ENCODE measurements around the gene ZSCAN25.
"Not testable (repeated sequence)": the region's sequence is repeated elsewhere in the genome, so short reads cannot be mapped to it uniquely, and the experiment has no call there.

ZSCAN25 gene

DNA sequence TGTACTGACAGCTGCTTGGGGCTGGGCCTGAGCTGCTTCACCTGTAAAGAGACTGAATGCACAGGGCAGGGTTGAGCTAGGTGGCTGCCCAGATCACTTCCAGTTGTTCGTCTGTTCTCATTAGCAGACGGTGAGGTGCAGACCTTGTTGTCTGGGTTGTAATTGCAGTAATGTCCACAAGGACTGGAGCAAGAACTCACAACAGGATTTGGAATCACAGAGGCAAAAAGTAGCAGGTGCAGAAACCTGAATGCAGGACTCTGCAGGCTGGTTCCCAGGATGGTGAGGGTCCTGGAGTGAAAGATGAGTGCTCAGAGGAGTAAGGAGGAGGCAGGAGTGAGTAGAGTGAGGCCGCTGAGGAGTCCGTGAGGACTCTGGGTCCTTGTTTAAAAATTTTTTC, 9.2 kb downstream of the ZSCAN25 start:
- no peak overlapping the region for H3K27ac Mint-ChIP-seq
- H3K4me1 Mint-ChIP-seq: peaks cover 20% of the 10 kb centered on the region
- H3K9me3 Mint-ChIP-seq: no peaks in the 10 kb centered on the region
- peaks cover 83% of the 10 kb centered on the region for H3K36me3 Mint-ChIP-seq
- no peak for ATAC-seq
- H3K27me3 Mint-ChIP-seq: no peaks in the 10 kb centered on the region
- H3K4me3 Mint-ChIP-seq: no peak overlapping the region

DNA sequence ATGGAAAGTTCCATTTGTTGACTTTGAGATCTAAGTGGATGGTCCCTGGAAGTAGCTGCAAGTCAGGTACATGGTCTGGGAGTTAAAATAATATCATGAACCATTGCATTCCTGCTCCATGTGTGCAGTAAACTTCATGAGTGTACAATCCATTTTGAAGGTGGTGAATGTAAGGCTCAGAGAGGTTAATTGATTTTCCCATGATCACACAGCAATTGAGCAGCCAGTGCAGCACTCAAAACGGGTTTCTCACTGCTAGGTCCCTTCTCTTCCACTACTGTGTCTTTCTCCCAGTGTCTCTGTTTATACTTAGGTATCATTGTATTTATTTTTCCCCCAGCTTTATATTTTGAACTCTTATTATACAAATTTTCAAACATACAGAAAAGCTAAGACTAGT, 9.9 kb downstream of the ZSCAN25 start:
- H3K4me1 Mint-ChIP-seq: peaks cover 20% of the 10 kb centered on the region
- no peak overlapping the region for H3K4me3 Mint-ChIP-seq

DNA sequence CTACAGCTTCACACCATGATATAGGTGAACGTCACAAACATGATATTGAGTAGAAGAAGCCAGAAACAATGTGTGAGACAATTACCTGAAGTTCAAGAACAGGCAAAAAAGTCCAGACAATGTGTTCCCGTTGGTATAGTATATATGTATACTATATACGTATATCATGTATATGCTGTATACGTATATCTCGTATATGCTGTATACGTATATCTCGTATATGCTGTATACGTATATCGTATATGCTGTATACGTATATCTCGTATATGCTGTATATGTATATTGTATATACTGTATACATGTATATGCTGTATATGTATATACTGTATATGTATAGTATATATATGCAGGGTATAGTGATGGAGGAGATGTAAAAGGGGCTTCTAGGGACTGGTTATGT, 10.8 kb downstream of the ZSCAN25 start:
- Mint-ChIP-seq H3K27me3 (no peaks in the 10 kb centered on the region), H3K9me3 (no peaks in the 10 kb centered on the region), H3K4me3 (no peak overlapping the region), H3K27ac (no peak overlapping the region), H3K36me3 (peaks cover 77% of the 10 kb centered on the region), H3K4me1 (peaks cover 20% of the 10 kb centered on the region)
- ATAC-seq: no peak

More for the DNA sequence above, 9.9 kb downstream of the ZSCAN25 start:
- no peak overlapping the region for H3K27ac Mint-ChIP-seq
- peaks cover 83% of the 10 kb centered on the region for H3K36me3 Mint-ChIP-seq
- no peaks in the 10 kb centered on the region for H3K27me3 Mint-ChIP-seq
- H3K9me3 Mint-ChIP-seq: no peaks in the 10 kb centered on the region
- no peak for ATAC-seq

DNA sequence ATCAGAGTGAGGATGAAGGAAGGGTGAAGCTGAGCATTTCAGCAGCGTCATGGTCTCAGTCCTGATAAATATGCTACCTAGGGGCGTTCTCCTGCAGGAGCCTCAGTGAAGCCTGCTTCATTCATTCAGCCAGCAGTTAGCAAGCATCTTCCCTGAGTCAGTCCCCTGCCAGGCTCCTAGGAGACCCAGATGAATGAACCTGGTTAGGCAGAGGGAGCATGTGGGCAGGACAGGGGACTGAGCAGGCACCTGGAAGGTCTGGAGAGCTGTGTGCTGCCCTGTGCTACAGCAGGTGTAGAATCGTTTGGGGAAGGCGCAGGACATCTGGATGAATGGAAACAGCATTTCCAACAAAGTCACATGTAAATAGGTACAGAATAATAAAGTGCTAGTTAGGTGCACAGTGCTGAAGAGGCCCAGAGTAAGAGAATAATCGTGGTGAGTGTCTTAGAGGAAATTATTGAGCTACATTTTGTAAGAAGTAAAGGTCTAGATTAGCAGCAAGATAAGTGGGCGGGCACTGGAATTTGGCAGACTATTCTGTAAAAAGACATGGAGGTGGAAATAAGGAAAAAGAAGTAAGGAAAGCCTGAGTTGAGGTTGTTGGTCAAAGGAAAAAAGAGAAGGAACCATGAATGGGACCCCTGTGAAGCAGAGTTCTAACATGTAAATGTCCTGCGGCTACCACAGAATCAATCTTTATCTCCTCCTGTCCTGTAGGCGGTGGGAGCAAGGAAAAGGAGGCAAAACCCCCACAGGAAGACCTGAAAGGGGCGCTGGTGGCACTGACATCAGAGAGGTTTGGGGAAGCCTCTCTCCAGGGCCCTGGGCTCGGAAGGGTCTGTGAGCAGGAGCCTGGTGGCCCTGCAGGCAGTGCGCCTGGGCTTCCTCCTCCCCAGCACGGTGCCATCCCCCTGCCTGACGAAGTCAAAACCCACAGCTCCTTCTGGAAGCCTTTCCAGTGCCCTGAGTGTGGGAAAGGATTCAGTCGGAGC, 12.0 kb downstream of the ZSCAN25 start:
- Mint-ChIP-seq H3K4me3 (no peak overlapping the region), H3K27ac (no peak overlapping the region), H3K36me3 (peaks cover 67% of the 10 kb centered on the region), H3K27me3 (no peaks in the 10 kb centered on the region), H3K9me3 (no peaks in the 10 kb centered on the region), H3K4me1 (peaks cover 13% of the 10 kb centered on the region)
- ATAC-seq: no peak

DNA sequence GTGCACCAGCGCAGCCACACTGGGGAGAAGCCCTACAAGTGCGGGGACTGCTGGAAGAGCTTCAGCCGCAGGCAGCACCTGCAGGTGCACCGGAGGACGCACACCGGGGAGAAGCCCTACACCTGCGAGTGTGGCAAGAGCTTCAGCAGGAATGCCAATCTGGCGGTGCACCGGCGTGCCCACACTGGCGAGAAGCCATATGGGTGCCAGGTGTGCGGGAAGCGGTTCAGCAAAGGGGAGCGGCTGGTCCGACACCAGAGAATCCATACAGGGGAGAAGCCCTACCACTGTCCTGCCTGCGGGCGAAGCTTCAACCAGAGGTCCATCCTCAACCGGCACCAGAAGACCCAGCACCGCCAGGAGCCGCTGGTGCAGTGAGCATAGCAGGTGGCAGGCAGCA, 12.9 kb downstream of the ZSCAN25 start:
- Mint-ChIP-seq H3K4me1 (peaks cover 13% of the 10 kb centered on the region), H3K4me3 (no peak overlapping the region), H3K9me3 (no peaks in the 10 kb centered on the region), H3K27me3 (no peaks in the 10 kb centered on the region), H3K36me3 (peaks cover 58% of the 10 kb centered on the region), H3K27ac (no peak overlapping the region)
- ATAC-seq: no peak

DNA sequence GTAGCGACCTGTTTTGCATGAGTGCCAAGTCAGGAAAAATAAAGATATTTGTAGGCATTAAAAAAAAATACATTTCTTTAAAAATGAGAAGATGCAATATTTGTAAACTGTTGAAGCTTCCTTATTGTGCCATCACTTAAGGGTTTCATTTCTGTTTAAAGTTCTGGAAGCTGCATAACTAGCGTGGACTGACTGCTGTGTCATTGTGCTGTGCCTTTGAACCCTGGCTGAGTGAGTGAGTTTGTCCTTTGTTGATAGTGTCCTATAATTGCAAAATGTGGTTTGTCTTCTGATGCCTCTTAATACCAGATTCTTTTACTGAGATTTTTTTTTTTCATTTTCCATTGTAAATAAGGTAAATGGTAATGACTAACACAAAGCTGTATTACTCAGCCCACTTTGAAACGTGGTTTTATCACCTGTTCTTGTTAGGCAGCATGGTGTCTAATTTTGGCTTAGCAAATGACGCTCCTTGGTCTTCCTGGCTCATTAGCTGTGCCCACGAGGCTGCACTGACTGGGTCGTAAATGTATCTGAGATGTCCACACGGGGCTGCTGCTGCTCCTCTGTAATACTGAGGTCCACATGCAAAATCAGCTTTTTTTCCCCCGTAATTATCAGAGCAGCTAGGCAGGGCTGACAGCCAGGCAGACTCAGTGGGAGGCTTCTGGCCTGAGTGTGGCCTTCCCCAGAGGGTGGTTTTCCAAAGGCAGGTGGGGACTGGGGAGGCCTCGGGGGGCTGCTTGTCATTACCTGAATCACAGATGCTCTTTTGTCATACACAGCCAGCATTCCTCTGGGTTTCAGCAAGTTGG, 14.8 kb downstream of the ZSCAN25 start:
- H3K4me3 Mint-ChIP-seq: no peak overlapping the region
- H3K4me1 Mint-ChIP-seq: peaks cover under 1% of the 10 kb centered on the region
- no peaks in the 10 kb centered on the region for H3K9me3 Mint-ChIP-seq
- peaks cover 47% of the 10 kb centered on the region for H3K36me3 Mint-ChIP-seq
- no peak for ATAC-seq
- H3K27me3 Mint-ChIP-seq: no peaks in the 10 kb centered on the region
- no peak overlapping the region for H3K27ac Mint-ChIP-seq

DNA sequence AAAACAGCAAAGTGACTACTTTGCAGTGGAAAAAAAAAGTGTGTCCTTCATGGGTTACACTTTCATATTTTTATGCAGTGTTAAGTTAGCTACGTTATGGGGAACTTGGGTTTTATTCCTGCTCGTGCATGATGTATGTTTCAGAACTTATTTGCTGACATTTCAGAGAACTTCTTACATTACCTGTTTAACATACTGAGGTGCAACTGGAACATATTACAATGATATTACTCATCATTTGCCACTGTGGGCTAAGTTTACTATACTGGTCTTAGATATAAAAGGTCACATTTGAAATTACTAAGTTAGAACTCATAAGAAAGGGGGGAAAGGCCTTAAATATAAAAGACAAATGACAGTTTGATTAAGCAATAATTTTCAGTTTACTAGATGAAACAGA, 20.7 kb downstream of the ZSCAN25 start:
- not testable (repeated sequence) for ATAC-seq, H3K27ac Mint-ChIP-seq, H3K27me3 Mint-ChIP-seq, H3K4me3 Mint-ChIP-seq, H3K4me1 Mint-ChIP-seq, H3K9me3 Mint-ChIP-seq
- H3K36me3 Mint-ChIP-seq: peaks cover 25% of the 10 kb centered on the region

DNA sequence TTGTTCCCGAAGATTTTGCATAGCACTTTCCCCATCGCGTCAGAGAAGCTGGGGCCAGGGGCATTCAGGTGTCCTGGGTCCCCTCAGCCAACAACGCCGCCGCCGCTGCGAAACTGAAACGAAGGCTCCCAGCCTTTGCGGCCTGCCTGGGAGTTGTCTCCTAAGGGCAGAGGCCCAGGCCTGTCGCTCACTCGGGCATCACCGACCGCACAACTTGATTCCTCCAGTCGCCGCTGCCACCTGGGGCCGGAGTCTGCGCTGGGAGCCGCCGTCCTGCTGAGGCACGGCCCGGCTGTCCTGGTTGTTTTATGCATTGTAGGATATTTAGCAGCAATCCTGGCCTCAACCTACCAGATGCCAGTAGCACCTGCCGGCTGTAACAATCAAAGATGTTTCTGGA, 22.0 kb downstream of the ZSCAN25 start:
- no peaks in the 10 kb centered on the region for H3K4me1 Mint-ChIP-seq
- H3K9me3 Mint-ChIP-seq: no peaks in the 10 kb centered on the region
- H3K27me3 Mint-ChIP-seq: no peaks in the 10 kb centered on the region

DNA sequence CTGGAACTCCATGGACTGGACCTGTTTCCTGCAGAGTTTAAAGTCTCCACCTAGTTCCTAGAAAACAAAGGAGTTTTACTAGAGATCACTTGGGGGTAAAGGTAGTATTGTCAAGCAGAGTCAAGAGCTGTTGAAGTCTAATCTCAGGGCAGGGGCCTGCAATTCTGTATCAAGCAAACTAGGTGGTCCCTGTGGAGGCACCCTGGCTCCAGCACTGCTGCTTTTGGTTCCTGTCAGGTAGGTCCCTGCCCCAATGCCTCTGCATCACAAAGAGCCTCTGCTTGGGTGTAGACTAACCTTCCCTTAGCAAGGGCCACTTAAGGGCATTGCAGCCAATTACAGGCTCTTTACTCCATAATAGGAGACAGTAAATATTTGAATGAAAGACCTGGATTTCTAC, 22.5 kb downstream of the ZSCAN25 start:
- Mint-ChIP-seq H3K4me3 (no peak overlapping the region), H3K27me3 (no peaks in the 10 kb centered on the region), H3K36me3 (peaks cover 37% of the 10 kb centered on the region), H3K27ac (no peak overlapping the region), H3K4me1 (no peaks in the 10 kb centered on the region), H3K9me3 (no peaks in the 10 kb centered on the region)
- no peak for ATAC-seq

More for the DNA sequence above, 22.0 kb downstream of the ZSCAN25 start:
- peaks cover 32% of the 10 kb centered on the region for H3K36me3 Mint-ChIP-seq
- no peak for ATAC-seq
- H3K27ac Mint-ChIP-seq: no peak overlapping the region
- H3K4me3 Mint-ChIP-seq: no peak overlapping the region

DNA sequence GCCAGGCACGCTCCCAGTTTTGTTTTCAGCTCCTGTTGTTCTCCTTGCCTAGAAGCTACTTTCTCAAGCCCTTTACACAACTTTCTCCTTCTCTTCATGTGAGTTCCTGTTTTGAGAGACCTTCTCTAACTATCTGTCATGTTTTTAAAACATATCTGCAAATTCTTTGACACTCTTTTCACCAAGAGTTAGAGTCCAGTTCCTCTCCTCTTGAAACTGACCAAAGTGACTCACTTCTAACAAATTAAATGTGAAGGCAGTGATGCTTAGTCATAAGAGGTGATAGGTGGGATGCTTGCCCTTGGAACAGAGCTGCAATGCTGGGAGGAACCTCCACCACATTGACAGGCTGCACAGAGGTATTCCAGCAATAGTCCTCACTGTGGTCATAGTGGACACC, 25.3 kb downstream of the ZSCAN25 start:
- Mint-ChIP-seq H3K27ac (no peak overlapping the region), H3K36me3 (peaks cover 58% of the 10 kb centered on the region), H3K9me3 (no peaks in the 10 kb centered on the region), H3K27me3 (no peaks in the 10 kb centered on the region), H3K4me3 (no peak overlapping the region), H3K4me1 (no peaks in the 10 kb centered on the region)
- ATAC-seq: no peak

DNA sequence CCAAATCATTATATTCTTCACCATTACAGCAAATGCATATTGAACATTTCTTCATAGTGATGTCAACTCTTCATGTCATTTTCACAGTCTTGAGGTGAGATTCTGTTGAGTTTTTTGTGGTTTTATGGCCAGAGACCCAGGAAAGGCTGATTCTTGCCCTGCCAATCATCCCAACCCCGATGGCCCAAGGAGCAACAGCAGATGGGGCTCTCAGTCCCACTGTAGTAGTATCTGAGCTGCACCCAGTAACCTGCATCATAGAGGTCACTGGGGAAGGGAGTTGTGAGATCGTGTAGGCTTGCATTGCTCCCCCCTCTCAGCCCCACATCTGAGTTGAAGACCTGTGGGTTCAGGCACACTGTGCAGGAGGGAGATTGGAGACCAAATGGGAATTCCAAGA, 26.7 kb downstream of the ZSCAN25 start:
- H3K4me1 Mint-ChIP-seq: no peaks in the 10 kb centered on the region
- ATAC-seq: no peak
- H3K36me3 Mint-ChIP-seq: peaks cover 71% of the 10 kb centered on the region
- no peaks in the 10 kb centered on the region for H3K27me3 Mint-ChIP-seq
- no peak overlapping the region for H3K4me3 Mint-ChIP-seq
- no peaks in the 10 kb centered on the region for H3K9me3 Mint-ChIP-seq
- H3K27ac Mint-ChIP-seq: no peak overlapping the region

DNA sequence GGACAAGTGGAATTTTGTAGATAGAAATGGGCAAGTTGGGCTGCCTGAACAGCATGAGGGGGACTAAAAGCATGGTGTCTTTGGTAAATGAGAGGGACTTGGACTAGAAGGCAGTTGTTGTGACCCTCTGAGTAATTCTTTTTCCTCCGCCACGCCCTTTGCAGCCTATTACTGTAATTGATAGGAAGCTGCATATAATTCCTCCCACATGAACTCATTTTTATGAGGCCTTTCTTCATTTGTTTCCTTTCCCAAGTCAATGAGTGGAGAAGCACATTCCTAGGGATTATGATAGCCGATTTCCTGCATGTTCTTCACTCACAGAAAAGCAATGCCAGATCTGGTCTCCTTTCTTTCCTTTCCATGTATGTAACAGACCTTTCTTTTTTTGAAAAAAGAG, 27.7 kb downstream of the ZSCAN25 start:
- no peak overlapping the region for H3K4me3 Mint-ChIP-seq
- H3K27me3 Mint-ChIP-seq: no peaks in the 10 kb centered on the region
- H3K27ac Mint-ChIP-seq: no peak overlapping the region
- peaks cover 72% of the 10 kb centered on the region for H3K36me3 Mint-ChIP-seq
- H3K9me3 Mint-ChIP-seq: no peaks in the 10 kb centered on the region
- ATAC-seq: no peak
- no peaks in the 10 kb centered on the region for H3K4me1 Mint-ChIP-seq

DNA sequence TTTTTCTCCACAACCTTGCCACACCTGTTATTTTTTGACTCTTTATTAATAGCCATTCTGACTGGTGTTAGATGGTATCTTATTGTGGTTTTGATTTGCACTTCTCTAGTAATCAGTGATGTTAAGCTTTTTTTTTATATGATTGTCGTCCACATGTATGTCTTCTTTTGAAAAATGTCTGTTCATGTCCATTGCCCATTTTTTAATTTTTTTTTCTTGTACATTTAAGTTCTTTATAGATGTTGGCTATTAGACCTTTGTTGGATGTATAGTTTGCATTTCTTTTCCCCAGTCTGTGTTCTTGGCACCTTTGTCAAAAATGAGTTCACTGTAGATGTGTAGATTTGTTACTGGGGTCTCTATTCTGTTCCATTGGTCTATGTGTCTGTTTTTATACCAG, 28.8 kb downstream of the ZSCAN25 start:
- Mint-ChIP-seq H3K9me3 (no peaks in the 10 kb centered on the region), H3K27ac (no peak overlapping the region), H3K27me3 (no peaks in the 10 kb centered on the region), H3K36me3 (peaks cover 67% of the 10 kb centered on the region), H3K4me1 (no peaks in the 10 kb centered on the region), H3K4me3 (no peak overlapping the region)
- ATAC-seq: no peak

DNA sequence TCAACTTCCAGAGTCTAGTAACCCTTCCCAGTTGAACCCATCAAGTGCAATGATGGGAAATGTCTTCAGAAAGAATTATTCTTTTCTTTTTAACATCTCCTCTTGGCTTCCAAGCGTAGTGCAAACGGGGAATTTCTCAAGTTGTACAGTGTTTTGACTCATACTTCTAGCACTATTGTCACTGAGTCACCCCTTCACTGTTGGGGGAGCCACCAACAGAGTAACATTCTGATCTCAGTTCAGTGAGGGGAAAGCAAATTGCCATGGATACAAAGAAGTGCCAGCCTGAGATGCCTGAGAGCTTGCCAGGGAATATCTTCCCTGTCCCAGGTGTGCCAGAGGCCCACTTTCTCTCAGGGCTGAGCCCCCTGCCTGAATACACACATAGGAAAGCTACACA, 32.1 kb downstream of the ZSCAN25 start:
- no peak overlapping the region for H3K4me3 Mint-ChIP-seq
- H3K4me1 Mint-ChIP-seq: no peaks in the 10 kb centered on the region
- peaks cover 2% of the 10 kb centered on the region for H3K9me3 Mint-ChIP-seq
- ATAC-seq: no peak
- no peak overlapping the region for H3K27ac Mint-ChIP-seq
- peaks cover 59% of the 10 kb centered on the region for H3K36me3 Mint-ChIP-seq
- no peaks in the 10 kb centered on the region for H3K27me3 Mint-ChIP-seq

DNA sequence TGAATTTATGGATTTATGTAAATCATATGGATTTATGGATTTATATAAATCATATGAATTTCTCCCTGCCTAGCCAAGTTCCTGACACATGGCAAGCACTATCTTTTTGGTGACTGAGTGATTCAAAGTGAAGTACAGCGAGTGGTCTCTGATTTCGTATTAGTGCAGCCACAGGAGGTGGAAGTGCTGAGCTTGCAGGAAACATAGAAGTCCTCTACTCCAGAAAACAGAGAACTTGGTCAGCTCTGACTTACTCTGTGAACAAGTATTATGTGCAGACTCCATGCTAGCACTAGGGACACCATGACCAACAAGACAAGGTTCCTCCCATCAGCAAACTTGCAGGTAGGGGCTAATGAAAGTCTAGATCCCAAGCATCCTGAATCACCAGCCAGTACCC, 34.5 kb downstream of the ZSCAN25 start:
- peaks cover 54% of the 10 kb centered on the region for H3K36me3 Mint-ChIP-seq
- H3K9me3 Mint-ChIP-seq: peaks cover 2% of the 10 kb centered on the region
- no peak for ATAC-seq
- no peaks in the 10 kb centered on the region for H3K4me1 Mint-ChIP-seq
- no peaks in the 10 kb centered on the region for H3K27me3 Mint-ChIP-seq
- H3K4me3 Mint-ChIP-seq: no peak overlapping the region
- no peak overlapping the region for H3K27ac Mint-ChIP-seq

All from stimulated activated memory B cell treated with anti-CD40 and anti-IgM and Interleukin-4, amounts not matched to agents 10 μg/mL and 1 μg/mL and 100 μg/mL, for 72 hours (primary cell).